HepG2 (cell line): ENCODE data around the gene APBB2. TPM values are rescaled to one million over a fixed set of nuclear protein-coding genes. Genes with fewer than 3 reads are reported as not detected.

Experiments
- AHDC1 ChIP-seq: sonication (generic); formaldehyde crosslinking; IDR thresholded peaks from 2 replicates; pipeline ENCODE4 v1.5.1; 2020; ENCODE audit warnings: mild to moderate bottlenecking, missing genetic modification reagents, borderline replicate concordance
- CBX1 ChIP-seq: IDR thresholded peaks from one replicate; pipeline ENCODE4 v1.6.1; 2016; ENCODE audit warnings: antibody characterized with exemption, low read depth
- ETV6 ChIP-seq: sonication (generic); formaldehyde crosslinking; conservative IDR thresholded peaks from 2 replicates; pipeline ENCODE4 v1.4.0; 2020; ENCODE audit warnings: missing genetic modification reagents
- GTF2F1 ChIP-seq: fragments of 150-350 bp; IDR thresholded peaks from 2 replicates; pipeline ENCODE4 v1.6.1; 2014; ENCODE audit warnings: low read length
- HMG20A ChIP-seq: IDR thresholded peaks from 2 replicates; pipeline ENCODE4 v1.6.1; 2016; ENCODE audit warnings: borderline replicate concordance
- HMG20B ChIP-seq: conservative IDR thresholded peaks from 2 replicates; pipeline ENCODE4 v1.6.1; 2016; ENCODE audit warnings: missing genetic modification reagents, missing compliant biosample characterization
- KDM1A ChIP-seq: IDR thresholded peaks from 2 replicates; pipeline ENCODE4 v1.6.1; 2016; ENCODE audit warnings: missing compliant biosample characterization
- KLF13 ChIP-seq: sonication (generic); formaldehyde crosslinking; IDR thresholded peaks from 2 replicates; pipeline ENCODE4 v1.4.0; 2020; ENCODE audit warnings: mild to moderate bottlenecking, missing genetic modification reagents
- KLF9 ChIP-seq: IDR thresholded peaks from 2 replicates; pipeline ENCODE4 v1.6.1; 2016; ENCODE audit warnings: low read depth
- MYC ChIP-seq: sonication (generic); formaldehyde crosslinking; IDR thresholded peaks from 2 replicates; pipeline ENCODE4 v1.9.0; 2021; ENCODE audit warnings: missing genetic modification reagents, borderline replicate concordance
- PPARG ChIP-seq: conservative IDR thresholded peaks from 2 replicates; pipeline ENCODE4 v1.6.1; 2016; ENCODE audit warnings: missing biosample characterization, missing genetic modification reagents
- RAD21 ChIP-seq: fragments of 450-650 bp; formaldehyde crosslinking; IDR thresholded peaks from 2 replicates; pipeline ENCODE4 v1.5.0; 2020; ENCODE audit warnings: mild to moderate bottlenecking
- RBFOX2 ChIP-seq: fragments of 200-400 bp; formaldehyde crosslinking; IDR thresholded peaks from 2 replicates; pipeline ENCODE4 v1.6.1; 2017; ENCODE audit warnings: low read depth, mild to moderate bottlenecking, low read length
- RFX3 ChIP-seq: IDR thresholded peaks from 2 replicates; pipeline ENCODE4 v1.6.1; 2016; ENCODE audit warnings: missing biosample characterization, missing genetic modification reagents
- SNAI1 ChIP-seq: sonication (generic); formaldehyde crosslinking; IDR thresholded peaks from 2 replicates; pipeline ENCODE4 v1.5.0; 2020; ENCODE audit warnings: mild to moderate bottlenecking, missing genetic modification reagents, borderline replicate concordance
- ZNF251 ChIP-seq: sonication (generic); formaldehyde crosslinking; IDR thresholded peaks from 2 replicates; pipeline ENCODE4 v1.9.0; 2021; ENCODE audit warnings: mild to moderate bottlenecking, missing genetic modification reagents
- ZNF546 ChIP-seq: sonication (generic); formaldehyde crosslinking; conservative IDR thresholded peaks from 2 replicates; pipeline ENCODE4 v1.8.1; 2023; ENCODE audit warnings: mild to moderate bottlenecking, missing genetic modification reagents
- ZNF766 ChIP-seq: sonication (generic); formaldehyde crosslinking; IDR thresholded peaks from 2 replicates; pipeline ENCODE4 v1.5.0; 2020; ENCODE audit warnings: missing genetic modification reagents, borderline replicate concordance
- ZZZ3 ChIP-seq: sonication (generic); formaldehyde crosslinking; IDR thresholded peaks from 2 replicates; pipeline ENCODE4 v1.4.0; 2020; ENCODE audit warnings: missing genetic modification reagents, mild to moderate bottlenecking, borderline replicate concordance
- polyA plus RNA-seq, 8 experiments: library from polyadenylated mRNA; depleted of rRNA in 3 of 8; stranded (reverse) in 7 of 8; unstranded in 1 of 8; fragments of >200 nt; fragmentation: Illumina TruSeq in 4 of 8; extraction: Trizol in 4 of 8; gene quantifications; 2 replicates each; pipeline versions ENCODE4 v1.2.1 to v1.2.3, GENCODE V29; 2011 to 2016; ENCODE audit warnings: low read depth in 4 of 8, missing spikeins in 1 of 8, mixed read lengths in 1 of 8; ENCODE audit not compliant: insufficient read depth in 1 of 8
- total RNA-seq, 5 experiments: library from RNA; depleted of rRNA; stranded (reverse); fragments of >200 nt; fragmentation: Illumina TruSeq; extraction: Trizol; gene quantifications; 2 replicates each; pipeline ENCODE4 v1.2.3, GENCODE V29; 2016; ENCODE audit warnings: low read depth in 1 of 5
- TF ChIP-seq, protein P1 (sequence below): sonication (generic); formaldehyde crosslinking; IDR thresholded peaks from 2 replicates; pipeline ENCODE4 v1.4.0; 2020; ENCODE audit warnings: mild to moderate bottlenecking, missing genetic modification reagents
- TF ChIP-seq, protein P2 (sequence below): sonication (generic); IDR thresholded peaks from 2 replicates; pipeline ENCODE4 v1.6.1; 2016; ENCODE audit warnings: low read depth, borderline replicate concordance
- TF ChIP-seq, protein P3 (sequence below): sonication (generic); formaldehyde crosslinking; IDR thresholded peaks from 2 replicates; pipeline ENCODE4 v1.5.0; 2020; ENCODE audit warnings: missing genetic modification reagents

Gene APBB2
- total and polyA plus RNA-seq, 2 of the 13 experiments (the other 11 are each of a cell fraction or from before 2014, with no cell fraction given): 11.7 to 17.0 TPM

DNA sequence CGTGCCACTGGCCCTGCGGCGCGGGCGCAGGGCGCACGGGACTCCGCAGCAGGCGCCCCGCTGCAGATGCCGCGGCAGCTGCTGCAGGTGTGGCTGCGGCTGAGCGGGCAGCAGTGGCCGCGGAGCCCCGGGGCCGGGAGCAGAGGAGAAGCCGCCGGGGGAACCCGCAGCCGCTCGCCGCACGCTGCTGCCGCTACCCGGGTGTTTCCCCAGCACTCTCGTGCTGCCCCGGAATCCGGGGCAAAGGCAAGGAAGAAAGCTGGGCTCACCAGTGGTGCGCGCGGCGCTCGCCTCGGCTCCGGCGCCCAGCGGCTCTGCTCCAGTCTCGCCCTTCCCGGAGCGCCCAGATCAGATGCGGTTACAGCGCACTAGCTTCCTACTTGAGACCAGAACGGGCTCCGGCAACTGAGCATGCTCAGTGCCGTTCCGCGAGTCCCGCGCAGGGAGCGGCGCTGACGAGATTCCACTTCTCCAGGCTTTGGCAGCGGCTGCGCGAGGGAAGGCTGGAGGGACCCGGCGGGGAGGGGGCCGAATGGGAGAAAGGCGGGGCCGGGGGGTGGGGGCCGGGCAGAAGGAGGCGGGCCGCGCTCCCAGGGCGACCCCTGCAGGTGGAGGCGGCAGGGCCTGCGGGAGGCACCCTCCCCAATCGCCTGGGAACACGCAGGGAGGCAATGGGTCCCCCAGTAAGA lies at the start of gene APBB2 (continued):
- TF ChIP-seq KDM1A (no peak), ZNF251 (CRISPR knock-in tag) (no peak), SNAI1 (CRISPR knock-in tag) (no peak), GTF2F1 (no peak), AHDC1 (no peak), RAD21 (CRISPR knock-in tag) (peak; percentile 76), ETV6 (CRISPR knock-in tag) (peak; percentile 53; the same call in 1 of the 2 replicates), PPARG (CRISPR knock-in tag) (peak; percentile 49; the same call in 1 of the 2 replicates), KLF13 (no peak), RFX3 (CRISPR knock-in tag) (no peak), HMG20B (CRISPR knock-in tag) (no peak), ZZZ3 (CRISPR knock-in tag) (no peak), RBFOX2 (peak; percentile 89), ZNF766 (no peak), MYC (CRISPR knock-in tag) (peak; percentile 61; the same call in 1 of the 2 replicates), HMG20A (no peak), ZNF546 (CRISPR knock-in tag) (no peak), CBX1 (no peak), KLF9 (CRISPR knock-in tag) (no peak)
- TF ChIP-seq, protein P1, sequence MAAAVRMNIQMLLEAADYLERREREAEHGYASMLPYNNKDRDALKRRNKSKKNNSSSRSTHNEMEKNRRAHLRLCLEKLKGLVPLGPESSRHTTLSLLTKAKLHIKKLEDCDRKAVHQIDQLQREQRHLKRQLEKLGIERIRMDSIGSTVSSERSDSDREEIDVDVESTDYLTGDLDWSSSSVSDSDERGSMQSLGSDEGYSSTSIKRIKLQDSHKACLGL (CRISPR knock-in tag): no peak; the same call in 1 of the 2 replicates
- TF ChIP-seq, protein P2, sequence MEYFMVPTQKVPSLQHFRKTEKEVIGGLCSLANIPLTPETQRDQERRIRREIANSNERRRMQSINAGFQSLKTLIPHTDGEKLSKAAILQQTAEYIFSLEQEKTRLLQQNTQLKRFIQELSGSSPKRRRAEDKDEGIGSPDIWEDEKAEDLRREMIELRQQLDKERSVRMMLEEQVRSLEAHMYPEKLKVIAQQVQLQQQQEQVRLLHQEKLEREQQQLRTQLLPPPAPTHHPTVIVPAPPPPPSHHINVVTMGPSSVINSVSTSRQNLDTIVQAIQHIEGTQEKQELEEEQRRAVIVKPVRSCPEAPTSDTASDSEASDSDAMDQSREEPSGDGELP: no peak
- TF ChIP-seq, protein P3, sequence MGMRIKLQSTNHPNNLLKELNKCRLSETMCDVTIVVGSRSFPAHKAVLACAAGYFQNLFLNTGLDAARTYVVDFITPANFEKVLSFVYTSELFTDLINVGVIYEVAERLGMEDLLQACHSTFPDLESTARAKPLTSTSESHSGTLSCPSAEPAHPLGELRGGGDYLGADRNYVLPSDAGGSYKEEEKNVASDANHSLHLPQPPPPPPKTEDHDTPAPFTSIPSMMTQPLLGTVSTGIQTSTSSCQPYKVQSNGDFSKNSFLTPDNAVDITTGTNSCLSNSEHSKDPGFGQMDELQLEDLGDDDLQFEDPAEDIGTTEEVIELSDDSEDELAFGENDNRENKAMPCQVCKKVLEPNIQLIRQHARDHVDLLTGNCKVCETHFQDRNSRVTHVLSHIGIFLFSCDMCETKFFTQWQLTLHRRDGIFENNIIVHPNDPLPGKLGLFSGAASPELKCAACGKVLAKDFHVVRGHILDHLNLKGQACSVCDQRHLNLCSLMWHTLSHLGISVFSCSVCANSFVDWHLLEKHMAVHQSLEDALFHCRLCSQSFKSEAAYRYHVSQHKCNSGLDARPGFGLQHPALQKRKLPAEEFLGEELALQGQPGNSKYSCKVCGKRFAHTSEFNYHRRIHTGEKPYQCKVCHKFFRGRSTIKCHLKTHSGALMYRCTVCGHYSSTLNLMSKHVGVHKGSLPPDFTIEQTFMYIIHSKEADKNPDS: no peak; the same call in 1 of the 2 replicates
